Middle frontal gyrus (tissue), 1 donor: ENCODE data around the gene FUT2.

Source experiments
- DNase-seq: peaks from one replicate; pipeline ENCODE4 v3.0.0-alpha.2; 2015; ENCODE audit warnings: low spot score; ENCODE audit errors: extremely low spot score

Gene FUT2

GRCh38 chr19:48750351-48750750 is 54.6 kb downstream of the FUT2 start:
- no peak for DNase-seq

GRCh38 chr19:48750771-48751504 is 55.2 kb downstream of the FUT2 start:
- no peak for DNase-seq

GRCh38 chr19:48751845-48752495 is 56.2 kb downstream of the FUT2 start:
- DNase-seq, result no peak

GRCh38 chr19:48752496-48753365 is 57.0 kb downstream of the FUT2 start, which contains the start of gene FUT1:
Gene FUT1 (minus strand): TSS chr19:48752641. CDS start chr19:48751281, 1,360 bp downstream.
- no peak for DNase-seq

GRCh38 chr19:48755084-48755641 is 59.4 kb downstream of the FUT2 start, which contains the start of gene FGF21:
Gene FGF21 (plus strand): TSS chr19:48755524. CDS start chr19:48756237, 713 bp downstream.
- DNase-seq, result no peak
